ENCODE measurements around the gene SORCS2.

GRCh38 chr4:7311205-7311604 lies 118.9 kb downstream of the SORCS2 start:
- TF ChIP-seq CTCF (IDR thresholded peaks at IDR 0.05) (no peak), EZH2 (IDR thresholded peaks at IDR 0.05) (no peak)

All from neural progenitor cell (in vitro differentiated cells).